ENCODE results near the gene SLAMF8. TPM values are rescaled to one million over a fixed set of nuclear protein-coding genes. Genes with fewer than 3 reads are reported as not detected.

SLAMF8 gene
- polyA plus RNA-seq, 1 donor: 4.5 TPM

DNA sequence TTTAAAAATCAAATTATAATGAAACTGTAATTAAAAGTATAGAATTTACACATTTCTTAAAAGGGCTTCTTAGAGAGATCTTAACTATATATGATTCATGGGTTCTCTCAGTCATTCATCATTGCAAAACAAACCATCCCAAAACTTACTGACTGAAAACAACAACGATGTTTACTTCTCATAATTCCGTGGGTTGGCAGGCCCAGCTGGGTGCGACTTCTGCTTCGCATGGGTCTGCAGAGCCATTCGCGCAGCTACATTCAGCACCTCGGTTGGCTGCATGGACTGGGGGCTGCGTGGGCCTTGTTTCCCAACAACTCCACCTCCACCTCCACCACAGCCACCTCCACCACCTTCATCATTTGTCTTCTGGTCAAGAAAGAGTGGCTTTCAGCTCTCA is 4.0 kb downstream of the SLAMF8 start:
- H3K27ac ChIP-seq (ENCODE audit: low read length): no peak overlapping the region
- WGBS (ENCODE audit: insufficient coverage, low lambda C conversion rate): no CpG with 5 or more reads among the region's 8 CpGs
- no peaks in the 10 kb centered on the region for H3K36me3 ChIP-seq (ENCODE audit: control insufficient read depth, insufficient read depth, low read length)
- H3K9me3 ChIP-seq (ENCODE audit: control insufficient read depth, low read depth, low read length): no peaks in the 10 kb centered on the region
- no peak for DNase-seq
- H3K27me3 ChIP-seq (ENCODE audit: control insufficient read depth, insufficient read depth, low read length): no peaks in the 10 kb centered on the region
- H3K4me1 ChIP-seq (ENCODE audit: control insufficient read depth, insufficient read depth, low read length): no peaks in the 10 kb centered on the region
- no peak overlapping the region for H3K4me3 ChIP-seq (ENCODE audit: low read length)

DNA sequence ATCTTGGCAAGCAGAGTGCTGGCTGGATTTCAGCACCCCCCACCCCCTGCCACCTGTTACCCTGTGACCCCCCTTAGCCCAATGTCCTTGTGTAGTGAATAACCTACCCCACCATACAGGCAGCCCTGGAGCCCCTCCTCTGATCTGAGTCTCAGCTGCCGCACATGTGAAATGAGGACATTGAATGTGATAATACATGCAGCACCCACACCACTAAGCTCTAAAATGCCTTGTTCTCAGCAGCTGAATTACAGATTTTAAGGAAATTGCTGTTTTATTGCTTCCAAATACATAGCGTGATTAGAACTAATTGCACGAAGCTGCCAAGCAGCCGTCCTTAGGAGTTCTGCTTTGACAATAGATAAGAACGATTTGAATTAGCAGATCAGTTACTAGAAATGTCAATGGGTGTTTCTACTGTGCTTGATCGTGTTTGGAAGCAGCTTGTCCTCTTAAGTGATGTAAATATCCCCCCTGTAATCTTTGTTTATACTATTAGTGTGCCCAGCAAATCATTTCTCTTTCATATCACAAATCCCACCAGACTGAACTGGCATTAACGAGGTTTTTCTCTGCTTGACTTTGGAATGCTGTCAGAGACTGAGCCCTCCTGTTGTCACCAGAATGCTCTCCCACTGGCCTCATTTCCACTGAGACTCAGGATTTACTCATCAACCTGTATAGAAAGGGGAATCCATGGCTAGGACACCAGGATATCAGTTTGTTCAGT is 4.9 kb downstream of the SLAMF8 start:
- no peak for DNase-seq
- H3K36me3 ChIP-seq (ENCODE audit: control insufficient read depth, insufficient read depth, low read length): no peaks in the 10 kb centered on the region
- no peak overlapping the region for H3K4me3 ChIP-seq (ENCODE audit: low read length)
- no peak overlapping the region for H3K27ac ChIP-seq (ENCODE audit: low read length)
- WGBS (ENCODE audit: insufficient coverage, low lambda C conversion rate): no CpG with 5 or more reads among the region's 7 CpGs
- H3K27me3 ChIP-seq (ENCODE audit: control insufficient read depth, insufficient read depth, low read length): no peaks in the 10 kb centered on the region
- no peaks in the 10 kb centered on the region for H3K9me3 ChIP-seq (ENCODE audit: control insufficient read depth, low read depth, low read length)
- H3K4me1 ChIP-seq (ENCODE audit: control insufficient read depth, insufficient read depth, low read length): no peaks in the 10 kb centered on the region

DNA sequence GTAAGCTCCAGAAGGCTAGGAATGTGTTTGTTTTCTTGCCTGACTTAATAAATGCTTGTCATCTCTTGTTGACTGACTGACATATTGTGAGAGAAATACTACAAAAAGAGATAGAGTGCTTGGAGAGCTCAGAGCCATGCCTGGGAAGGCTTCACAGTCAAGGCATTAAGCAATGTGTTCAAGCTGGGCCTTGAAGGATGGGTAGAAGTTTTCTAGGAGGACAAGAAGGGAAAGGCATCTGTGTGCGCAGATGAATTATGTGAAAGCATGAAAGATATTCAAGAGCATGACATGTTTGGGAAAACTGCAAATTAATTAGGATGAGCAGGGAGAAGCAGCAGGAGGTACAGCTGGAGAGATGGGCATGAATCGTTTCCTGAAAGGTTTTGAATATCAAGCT is 5.6 kb downstream of the SLAMF8 start:
- 80% methylated on average over 1 of the region's 2 CpGs for WGBS (ENCODE audit: insufficient coverage, low lambda C conversion rate)
- H3K36me3 ChIP-seq (ENCODE audit: control insufficient read depth, insufficient read depth, low read length): no peaks in the 10 kb centered on the region

DNA sequence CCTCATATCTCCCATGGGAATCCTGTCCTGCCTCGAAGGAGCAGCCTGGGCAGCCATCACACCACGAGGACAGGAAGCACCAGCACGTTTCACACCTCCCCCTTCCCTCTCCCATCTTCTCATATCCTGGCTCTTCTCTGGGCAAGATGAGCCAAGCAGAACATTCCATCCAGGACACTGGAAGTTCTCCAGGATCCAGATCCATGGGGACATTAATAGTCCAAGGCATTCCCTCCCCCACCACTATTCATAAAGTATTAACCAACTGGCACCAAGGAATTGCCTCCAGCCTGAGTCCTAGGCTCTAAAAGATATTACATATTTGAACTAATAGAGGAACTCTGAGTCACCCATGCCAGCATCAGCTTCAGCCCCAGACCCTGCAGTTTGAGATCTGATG is 8.7 kb downstream of the SLAMF8 start:
- Histone ChIP-seq H3K9me3 (ENCODE audit: control insufficient read depth, low read depth, low read length) (no peaks in the 10 kb centered on the region), H3K27ac (ENCODE audit: low read length) (no peak overlapping the region), H3K36me3 (ENCODE audit: control insufficient read depth, insufficient read depth, low read length) (no peaks in the 10 kb centered on the region), H3K27me3 (ENCODE audit: control insufficient read depth, insufficient read depth, low read length) (no peaks in the 10 kb centered on the region), H3K4me3 (ENCODE audit: low read length) (no peak overlapping the region), H3K4me1 (ENCODE audit: control insufficient read depth, insufficient read depth, low read length) (no peaks in the 10 kb centered on the region)
- no CpG with 5 or more reads among the region's 3 CpGs for WGBS (ENCODE audit: insufficient coverage, low lambda C conversion rate)
- no peak for DNase-seq

More for the DNA sequence above, 5.6 kb downstream of the SLAMF8 start:
- no peaks in the 10 kb centered on the region for H3K27me3 ChIP-seq (ENCODE audit: control insufficient read depth, insufficient read depth, low read length)
- H3K4me1 ChIP-seq (ENCODE audit: control insufficient read depth, insufficient read depth, low read length): no peaks in the 10 kb centered on the region
- H3K4me3 ChIP-seq (ENCODE audit: low read length): no peak overlapping the region
- H3K27ac ChIP-seq (ENCODE audit: low read length): no peak overlapping the region
- no peaks in the 10 kb centered on the region for H3K9me3 ChIP-seq (ENCODE audit: control insufficient read depth, low read depth, low read length)
- no peak for DNase-seq

DNA sequence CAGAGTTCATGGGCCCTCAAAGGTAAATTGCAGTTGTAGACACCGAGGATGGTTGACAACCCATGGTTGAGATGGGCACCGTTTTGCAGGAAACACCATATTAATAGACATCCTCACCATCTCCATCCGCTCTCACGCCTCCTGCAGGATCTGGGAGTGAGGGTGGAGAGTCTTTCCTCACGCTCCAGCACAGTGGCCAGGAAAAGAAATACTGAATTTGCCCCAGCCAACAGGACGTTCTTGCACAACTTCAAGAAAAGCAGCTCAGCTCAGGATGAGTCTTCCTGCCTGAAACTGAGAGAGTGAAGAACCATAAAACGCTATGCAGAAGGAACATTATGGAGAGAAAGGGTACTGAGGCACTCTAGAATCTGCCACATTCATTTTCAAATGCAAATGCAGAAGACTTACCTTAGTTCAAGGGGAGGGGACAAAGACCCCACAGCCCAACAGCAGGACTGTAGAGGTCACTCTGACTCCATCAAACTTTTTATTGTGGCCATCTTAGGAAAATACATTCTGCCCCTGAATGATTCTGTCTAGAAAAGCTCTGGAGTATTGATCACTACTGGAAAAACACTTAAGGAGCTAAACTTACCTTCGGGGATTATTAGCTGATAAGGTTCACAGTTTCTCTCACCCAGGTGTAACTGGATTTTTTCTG is 9.3 kb downstream of the SLAMF8 start:
- H3K27me3 ChIP-seq (ENCODE audit: control insufficient read depth, insufficient read depth, low read length): no peaks in the 10 kb centered on the region
- no peak overlapping the region for H3K27ac ChIP-seq (ENCODE audit: low read length)
- no peak for DNase-seq
- no peaks in the 10 kb centered on the region for H3K36me3 ChIP-seq (ENCODE audit: control insufficient read depth, insufficient read depth, low read length)
- H3K9me3 ChIP-seq (ENCODE audit: control insufficient read depth, low read depth, low read length): no peaks in the 10 kb centered on the region
- no peak overlapping the region for H3K4me3 ChIP-seq (ENCODE audit: low read length)
- 80% methylated on average over 1 of the region's 8 CpGs for WGBS (ENCODE audit: insufficient coverage, low lambda C conversion rate)
- no peaks in the 10 kb centered on the region for H3K4me1 ChIP-seq (ENCODE audit: control insufficient read depth, insufficient read depth, low read length)

DNA sequence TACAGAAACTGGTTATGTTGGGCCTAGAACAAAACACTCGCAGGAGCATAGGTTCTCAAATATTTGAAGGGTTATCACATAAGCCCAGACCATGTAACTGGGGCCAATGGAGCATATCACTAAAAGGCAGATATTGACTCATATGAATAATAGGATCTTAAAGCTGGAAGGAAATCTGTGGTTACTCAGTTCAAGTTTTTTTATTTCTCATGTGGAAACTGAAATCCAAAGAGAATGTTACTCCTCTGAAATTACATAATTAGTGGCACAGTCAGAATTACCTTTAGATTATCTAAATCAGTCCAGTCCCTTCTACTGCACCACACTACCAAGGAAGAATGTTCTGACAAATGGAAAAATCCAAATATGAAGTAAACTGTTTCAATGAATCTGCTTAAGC is 12.0 kb downstream of the SLAMF8 start:
- DNase-seq: no peak
- WGBS (ENCODE audit: insufficient coverage, low lambda C conversion rate): no CpG with 5 or more reads among the region's 1 CpG
- Histone ChIP-seq H3K27me3 (ENCODE audit: control insufficient read depth, insufficient read depth, low read length) (no peaks in the 10 kb centered on the region), H3K27ac (ENCODE audit: low read length) (no peak overlapping the region), H3K9me3 (ENCODE audit: control insufficient read depth, low read depth, low read length) (no peaks in the 10 kb centered on the region), H3K36me3 (ENCODE audit: control insufficient read depth, insufficient read depth, low read length) (no peaks in the 10 kb centered on the region), H3K4me1 (ENCODE audit: control insufficient read depth, insufficient read depth, low read length) (no peaks in the 10 kb centered on the region), H3K4me3 (ENCODE audit: low read length) (no peak overlapping the region)

DNA sequence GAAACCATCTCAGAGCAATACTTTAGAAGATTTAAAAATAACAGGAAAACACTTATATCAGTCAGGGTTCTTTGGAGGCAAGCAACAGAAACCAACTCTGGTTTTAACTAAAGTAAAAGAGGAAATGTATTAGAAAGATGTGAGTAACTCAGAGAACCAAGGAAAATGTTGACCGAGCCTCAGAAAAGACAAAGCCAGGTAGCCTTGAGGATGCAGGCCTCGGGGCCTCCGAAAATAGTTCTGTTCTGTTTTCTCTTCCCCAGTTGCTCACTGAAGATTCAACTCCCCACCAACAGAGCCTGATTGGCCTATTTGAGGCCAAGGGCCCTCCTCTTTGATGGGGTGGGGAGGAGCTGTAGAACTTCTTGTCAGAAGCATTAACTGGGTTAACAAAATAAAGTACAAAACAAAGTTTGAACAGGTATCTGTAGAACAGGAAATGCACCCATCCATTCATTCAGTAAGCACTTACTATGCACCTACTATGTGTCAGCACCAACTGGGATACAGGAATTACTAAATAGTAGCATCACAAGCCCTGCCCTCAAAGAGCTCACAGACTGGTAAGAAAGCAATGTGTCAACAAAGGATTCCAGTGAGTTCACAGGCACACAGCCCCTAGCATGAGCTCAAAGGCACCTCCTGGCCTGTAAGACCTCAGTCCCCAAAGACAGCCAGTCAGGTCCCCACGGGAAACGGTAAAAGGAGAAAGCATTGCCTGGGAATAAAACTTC is 12.6 kb downstream of the SLAMF8 start:
- Histone ChIP-seq H3K4me1 (ENCODE audit: control insufficient read depth, insufficient read depth, low read length) (no peaks in the 10 kb centered on the region), H3K9me3 (ENCODE audit: control insufficient read depth, low read depth, low read length) (no peaks in the 10 kb centered on the region), H3K36me3 (ENCODE audit: control insufficient read depth, insufficient read depth, low read length) (no peaks in the 10 kb centered on the region), H3K4me3 (ENCODE audit: low read length) (no peak overlapping the region), H3K27me3 (ENCODE audit: control insufficient read depth, insufficient read depth, low read length) (no peaks in the 10 kb centered on the region), H3K27ac (ENCODE audit: low read length) (no peak overlapping the region)
- DNase-seq: no peak
- 100% methylated on average over 2 of the region's 5 CpGs for WGBS (ENCODE audit: insufficient coverage, low lambda C conversion rate)

DNA sequence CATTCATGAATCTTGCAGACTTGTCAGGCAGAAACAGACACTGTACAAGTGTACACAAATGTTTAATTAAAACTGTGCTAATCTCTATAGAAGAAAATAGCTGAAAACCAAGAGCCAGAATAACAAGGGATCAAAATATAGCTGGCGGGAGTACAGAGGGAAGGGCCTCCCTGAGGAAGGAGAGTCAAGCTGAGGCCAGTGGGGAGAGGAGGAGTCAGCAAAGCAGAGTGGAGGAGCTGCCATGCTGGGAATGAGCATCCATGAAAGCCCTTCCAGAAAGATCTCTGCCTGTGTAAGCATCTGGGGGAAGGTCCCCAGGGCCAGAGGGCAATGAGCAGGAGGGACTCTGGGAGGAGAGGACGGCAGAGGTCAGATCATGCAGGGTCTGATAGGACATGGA is 15.1 kb downstream of the SLAMF8 start:
- Histone ChIP-seq H3K9me3 (ENCODE audit: control insufficient read depth, low read depth, low read length) (no peaks in the 10 kb centered on the region), H3K4me1 (ENCODE audit: control insufficient read depth, insufficient read depth, low read length) (peaks cover 17% of the 10 kb centered on the region), H3K4me3 (ENCODE audit: low read length) (no peak overlapping the region), H3K27ac (ENCODE audit: low read length) (no peak overlapping the region), H3K27me3 (ENCODE audit: control insufficient read depth, insufficient read depth, low read length) (no peaks in the 10 kb centered on the region), H3K36me3 (ENCODE audit: control insufficient read depth, insufficient read depth, low read length) (no peaks in the 10 kb centered on the region)
- DNase-seq: no peak
- 86% methylated on average over 1 of the region's 2 CpGs for WGBS (ENCODE audit: insufficient coverage, low lambda C conversion rate)

DNA sequence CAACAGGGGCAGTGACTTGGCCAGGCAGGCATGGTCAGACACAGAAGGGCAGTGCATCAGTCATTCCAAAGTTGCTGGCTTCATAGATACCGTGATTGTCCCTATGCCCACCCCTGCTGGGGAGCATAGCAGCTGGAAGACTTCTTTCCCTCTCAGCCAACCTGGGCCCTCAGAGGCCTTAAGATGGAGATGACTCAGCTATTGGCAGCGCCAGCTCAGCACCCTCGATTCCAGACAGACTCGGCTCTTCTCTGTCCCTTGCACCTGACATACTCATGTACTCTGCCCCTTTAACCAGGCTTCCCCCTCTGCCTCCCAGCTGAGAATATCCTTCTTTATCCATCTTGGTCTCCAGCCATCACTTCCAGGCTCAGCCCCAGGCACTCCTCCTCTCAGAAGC is 16.8 kb downstream of the SLAMF8 start:
- Histone ChIP-seq H3K4me3 (ENCODE audit: low read length) (no peak overlapping the region), H3K27me3 (ENCODE audit: control insufficient read depth, insufficient read depth, low read length) (no peaks in the 10 kb centered on the region), H3K27ac (ENCODE audit: low read length) (no peak overlapping the region), H3K36me3 (ENCODE audit: control insufficient read depth, insufficient read depth, low read length) (no peaks in the 10 kb centered on the region), H3K9me3 (ENCODE audit: control insufficient read depth, low read depth, low read length) (no peaks in the 10 kb centered on the region), H3K4me1 (ENCODE audit: control insufficient read depth, insufficient read depth, low read length) (peaks cover 25% of the 10 kb centered on the region)
- peak in 1 of 2 donors; percentile 30 for DNase-seq
- 56% methylated on average over 2 of the region's 4 CpGs for WGBS (ENCODE audit: insufficient coverage, low lambda C conversion rate)

DNA sequence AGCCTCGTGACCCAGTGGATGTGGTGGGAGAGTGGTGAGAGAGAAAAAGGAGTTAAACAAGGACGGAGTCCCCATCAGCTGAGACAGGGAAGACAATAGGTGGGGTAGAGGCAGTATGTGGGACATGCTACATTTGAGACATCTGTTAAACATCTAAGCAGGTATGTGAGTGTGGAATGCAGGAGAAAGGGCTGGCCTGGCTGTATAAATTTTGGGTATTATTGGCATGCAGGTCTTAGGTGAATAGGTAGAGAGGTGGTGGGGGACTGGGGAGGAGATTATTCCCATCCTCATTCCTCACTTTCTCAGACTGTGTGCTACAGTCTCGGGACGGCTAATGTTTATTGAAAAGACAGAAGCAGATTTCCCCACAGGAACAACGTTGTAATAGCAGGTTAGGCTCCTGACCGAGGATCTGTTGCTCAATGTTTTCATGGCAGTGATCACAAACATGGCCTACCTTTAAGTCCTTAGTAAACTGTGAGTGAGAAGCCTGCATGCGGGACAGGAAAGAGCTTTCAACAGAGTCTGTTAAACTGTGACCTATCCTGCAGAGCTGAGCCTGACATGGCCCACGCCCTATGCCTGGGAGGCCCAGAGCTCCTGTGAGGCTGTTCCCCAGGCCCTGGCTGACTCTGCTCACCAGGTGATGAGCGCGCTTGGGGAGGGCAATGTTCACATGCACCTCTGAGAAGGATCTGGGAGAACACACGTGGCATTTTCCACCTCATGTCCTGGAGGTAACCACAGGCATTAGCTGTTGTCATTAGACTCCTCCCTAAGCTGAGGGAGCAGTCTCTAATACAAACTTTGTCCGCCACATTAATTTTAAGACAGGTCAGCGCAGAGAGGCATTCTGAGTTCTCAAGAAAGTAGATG is 19.3 kb downstream of the SLAMF8 start:
- H3K27me3 ChIP-seq (ENCODE audit: control insufficient read depth, insufficient read depth, low read length): no peaks in the 10 kb centered on the region
- WGBS (ENCODE audit: insufficient coverage, low lambda C conversion rate): 92% methylated on average over 2 of the region's 13 CpGs
- H3K27ac ChIP-seq (ENCODE audit: low read length): peak overlapping the region; percentile 98
- H3K9me3 ChIP-seq (ENCODE audit: control insufficient read depth, low read depth, low read length): no peaks in the 10 kb centered on the region
- no peaks in the 10 kb centered on the region for H3K36me3 ChIP-seq (ENCODE audit: control insufficient read depth, insufficient read depth, low read length)
- peak; percentile 95 to 98 for DNase-seq
- H3K4me1 ChIP-seq (ENCODE audit: control insufficient read depth, insufficient read depth, low read length): peaks cover 25% of the 10 kb centered on the region
- no peak overlapping the region for H3K4me3 ChIP-seq (ENCODE audit: low read length)

Data from large intestine (tissue), 3 donors.